OCI-M1 (cell line): ENCODE measurements around the gene DDX27.

ENCODE experiments used
- DNase-seq: peaks from one replicate; lab custom pipeline; 2025; lab: John Stamatoyannopoulos, UW

The DDX27 gene

GRCh38 chr20:49278818-49279676 lies 59.8 kb downstream of the DDX27 start:
- DNase-seq: no peak

- peak; percentile 32 for DNase-seq
Observed at GRCh38 chr20:49279677-49280462, 60.7 kb downstream of the DDX27 start.

- no peak for DNase-seq
Observed at GRCh38 chr20:49280463-49281058, 61.3 kb downstream of the DDX27 start.

GRCh38 chr20:49281059-49281912 lies 62.1 kb downstream of the DDX27 start:
- DNase-seq: peak; percentile 46

GRCh38 chr20:49281913-49282467 lies 62.8 kb downstream of the DDX27 start:
- no peak for DNase-seq

- no peak for DNase-seq
Observed at GRCh38 chr20:49282584-49283171, 63.5 kb downstream of the DDX27 start.

- no peak for DNase-seq
Observed at GRCh38 chr20:49283176-49283702, 64.0 kb downstream of the DDX27 start.

- DNase-seq: no peak
Observed at GRCh38 chr20:49283703-49284625, 64.7 kb downstream of the DDX27 start.

- DNase-seq: no peak
Observed at GRCh38 chr20:49284818-49285217, 65.6 kb downstream of the DDX27 start.

GRCh38 chr20:49285233-49285668 lies 66.0 kb downstream of the DDX27 start:
- no peak for DNase-seq

GRCh38 chr20:49285813-49286494 lies 66.7 kb downstream of the DDX27 start:
- DNase-seq: no peak

- DNase-seq: peak; percentile 69
Observed at GRCh38 chr20:49286689-49287551, 67.7 kb downstream of the DDX27 start.

- peak; percentile 59 for DNase-seq
Observed at GRCh38 chr20:49287555-49288249, 68.5 kb downstream of the DDX27 start.

GRCh38 chr20:49288250-49288751 lies 69.1 kb downstream of the DDX27 start:
- DNase-seq: no peak

GRCh38 chr20:49288784-49289696 lies 69.8 kb downstream of the DDX27 start:
- no peak for DNase-seq

GRCh38 chr20:49290608-49291191 lies 71.5 kb downstream of the DDX27 start:
- DNase-seq: no peak
